ENCODE measurements around the gene GARIN5A.

Gene GARIN5A

GRCh38 chr19:50508843-50509190 lies 32.2 kb upstream of the GARIN5A start:
- DNase-seq (ENCODE audit: low read depth in 3 of 3), result no peak

GRCh38 chr19:50507376-50507775 lies 30.7 kb upstream of the GARIN5A start:
- DNase-seq (ENCODE audit: low read depth in 3 of 3), result no peak

GRCh38 chr19:50506700-50507099 lies 30.1 kb upstream of the GARIN5A start:
- DNase-seq (ENCODE audit: low read depth in 3 of 3), result no peak

- no peak for DNase-seq (ENCODE audit: low read depth in 3 of 3)
These were observed 29.4 kb upstream of the GARIN5A start for GRCh38 chr19:50505856-50506611.

GRCh38 chr19:50501568-50502475 lies 25.2 kb upstream of the GARIN5A start:
- no peak for DNase-seq (ENCODE audit: low read depth in 3 of 3)

DNA sequence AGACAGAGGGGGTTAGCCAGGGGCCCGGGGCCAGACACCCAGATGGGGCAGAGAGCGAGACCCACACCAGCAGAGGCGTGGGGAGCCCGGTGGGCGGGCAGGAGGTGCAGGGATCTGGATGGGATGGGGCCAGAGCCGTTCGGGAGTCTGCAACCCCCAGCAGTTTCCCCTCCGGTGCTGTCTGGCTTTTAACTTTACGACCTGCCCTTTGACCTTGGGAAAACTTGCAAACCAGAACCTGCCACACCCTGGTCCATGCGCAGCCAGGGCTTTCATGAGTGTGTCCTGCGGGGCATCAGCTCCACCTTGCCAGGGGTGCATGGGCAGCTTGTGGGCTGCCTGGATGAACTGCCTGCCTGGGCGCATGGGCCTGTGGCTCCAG lies 24.5 kb upstream of the GARIN5A start:
- DNase-seq (ENCODE audit: low read depth in 3 of 3), result no peak

- DNase-seq (ENCODE audit: low read depth in 3 of 3), result no peak
These were observed 24.1 kb upstream of the GARIN5A start for GRCh38 chr19:50500753-50501151.

DNA sequence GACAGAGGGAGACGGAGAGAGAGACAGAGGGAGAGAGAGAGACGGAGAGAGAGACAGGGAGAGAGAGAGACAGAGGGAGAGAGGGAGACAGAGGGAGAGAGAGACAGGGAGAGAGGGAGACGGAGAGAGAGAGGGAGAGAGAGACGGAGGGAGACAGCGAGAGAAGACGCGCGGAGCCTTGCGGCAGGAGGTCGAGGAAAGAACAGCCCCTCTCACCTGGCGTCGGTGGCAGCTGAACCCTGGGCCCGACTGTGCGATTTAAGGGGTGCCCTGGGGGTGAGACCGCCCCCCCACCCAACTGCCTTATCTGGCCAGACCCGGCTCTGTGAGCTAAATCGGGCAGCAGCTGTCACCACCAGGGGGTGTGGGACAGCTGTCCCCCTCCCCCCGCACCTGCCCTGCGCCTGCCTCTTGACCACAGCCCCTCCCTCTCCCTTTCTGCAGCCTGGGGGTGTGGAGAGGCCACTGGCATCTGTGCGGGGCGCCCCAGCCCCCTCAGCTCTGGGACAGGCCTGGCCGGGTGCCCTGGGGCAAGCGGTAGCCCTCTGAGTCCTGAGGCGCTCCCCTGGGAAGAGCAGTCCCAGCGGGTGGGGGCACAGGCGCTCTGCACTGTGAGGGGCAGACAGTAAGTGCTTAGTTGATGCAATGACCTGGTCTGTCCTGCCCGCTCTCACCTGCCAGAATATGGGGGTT lies 23.6 kb upstream of the GARIN5A start:
- no peak for DNase-seq (ENCODE audit: low read depth in 3 of 3)

DNA sequence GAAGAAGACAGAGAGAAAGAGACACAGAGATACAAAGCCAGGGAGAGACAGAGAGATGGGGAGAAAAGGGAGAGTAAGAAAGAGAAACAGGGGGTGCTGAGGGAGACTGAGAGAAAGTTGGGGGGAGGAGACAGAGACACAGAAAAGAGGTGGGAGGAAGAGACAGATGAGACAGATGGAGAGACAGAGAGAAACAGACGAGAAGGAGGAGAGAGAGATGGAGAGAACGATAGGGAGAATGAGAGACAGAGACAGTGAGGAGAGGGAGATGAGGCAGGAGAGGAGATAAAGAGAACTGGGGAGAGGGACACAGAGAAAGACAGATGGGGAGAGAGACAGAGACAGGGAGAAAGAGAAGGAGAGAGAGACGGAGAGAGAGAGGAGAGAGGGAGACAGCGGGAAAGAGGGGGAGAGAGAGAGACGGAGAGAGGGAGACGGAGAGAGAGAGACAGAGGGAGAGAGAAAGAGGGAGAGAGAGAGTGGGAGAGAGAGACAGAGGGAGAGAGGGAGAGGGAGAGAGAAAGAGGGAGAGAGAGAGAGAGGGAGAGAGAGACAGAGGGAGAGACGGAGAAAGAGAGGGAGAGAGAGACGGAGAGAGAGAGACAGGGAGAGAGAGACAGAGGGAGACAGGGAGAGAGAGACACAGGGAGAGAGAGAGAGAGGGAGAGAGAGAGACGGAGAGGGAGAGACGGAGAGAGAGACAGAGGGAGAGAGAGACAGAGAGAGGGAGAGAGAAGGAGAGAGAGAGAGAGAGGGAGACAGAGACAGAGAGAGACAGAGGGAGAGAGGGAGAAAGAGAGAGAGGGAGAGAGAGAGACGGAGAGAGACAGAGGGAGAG lies 21.8 kb upstream of the GARIN5A start:
- DNase-seq (ENCODE audit: low read depth in 3 of 3), result no peak

GRCh38 chr19:50497022-50497405 lies 20.4 kb upstream of the GARIN5A start:
- no peak for DNase-seq (ENCODE audit: low read depth in 3 of 3)

DNA sequence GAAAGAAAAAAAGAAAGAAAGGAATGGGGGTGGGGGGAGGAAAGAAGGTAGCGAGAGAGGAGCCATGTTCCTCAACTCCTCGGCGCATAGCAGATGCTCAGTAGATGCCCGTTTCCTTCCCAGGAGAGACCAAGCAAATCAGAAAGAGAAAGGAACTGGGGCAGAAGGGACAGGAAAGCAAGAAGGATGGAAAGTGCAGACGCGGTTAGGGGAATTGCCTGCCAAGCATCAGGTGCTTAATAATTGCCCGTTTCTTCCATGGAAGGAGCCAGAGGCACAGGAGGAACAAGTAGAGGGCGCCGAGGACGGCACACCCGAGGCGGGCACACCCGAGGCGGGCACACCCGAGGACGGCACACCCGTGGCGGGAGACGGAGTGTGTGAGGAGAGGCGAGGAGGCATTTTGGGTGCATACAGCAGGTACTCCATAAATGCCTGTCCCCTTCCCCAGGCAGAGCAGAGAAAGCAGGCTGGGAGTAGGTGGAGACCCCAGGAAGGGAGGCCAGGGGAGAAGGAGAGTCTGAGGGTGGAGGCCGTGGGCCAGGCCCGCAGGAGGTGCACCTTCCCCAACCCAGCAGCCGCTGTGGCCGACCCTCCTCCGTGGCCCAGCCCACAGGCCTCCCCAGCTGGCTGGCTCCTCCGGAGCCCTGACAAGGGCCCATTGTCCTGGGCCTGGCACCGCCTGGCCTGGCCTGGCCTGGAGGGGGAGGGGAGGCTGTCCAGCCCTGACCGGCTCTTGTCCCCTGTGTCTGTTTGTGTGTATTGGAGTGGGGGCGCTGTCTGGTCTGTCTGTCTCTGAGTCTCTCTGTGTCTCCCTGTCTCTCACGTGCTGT lies 19.8 kb upstream of the GARIN5A start:
- DNase-seq (ENCODE audit: low read depth in 3 of 3), result no peak

DNA sequence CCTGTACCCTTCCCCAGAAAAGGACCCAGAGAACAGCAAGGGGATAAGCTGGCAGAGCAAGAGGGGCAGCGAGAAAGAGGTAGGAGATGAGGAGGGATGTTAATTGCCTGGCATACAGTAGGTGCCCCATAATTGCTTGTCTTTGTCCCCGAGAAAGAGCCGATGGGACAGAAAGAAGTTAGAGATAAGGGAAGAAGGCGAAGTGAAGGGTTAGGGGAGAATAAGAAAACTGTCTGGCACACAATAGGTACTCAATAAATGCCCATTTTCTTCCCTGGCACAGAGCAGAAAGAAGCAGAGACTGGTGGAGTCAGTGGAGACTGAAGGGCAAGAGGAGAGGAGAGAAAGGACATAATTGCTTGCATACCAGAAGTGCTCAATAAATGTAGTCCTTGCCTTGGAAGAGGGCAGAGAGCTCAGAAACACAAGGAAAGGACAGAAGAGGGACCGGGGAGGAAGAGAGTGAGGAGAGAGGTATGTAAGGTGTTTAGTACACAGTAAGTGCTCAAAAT lies 18.4 kb upstream of the GARIN5A start:
- no peak for DNase-seq (ENCODE audit: low read depth in 3 of 3)

GRCh38 chr19:50494186-50495019 lies 17.8 kb upstream of the GARIN5A start:
- no peak for DNase-seq (ENCODE audit: low read depth in 3 of 3)

DNA sequence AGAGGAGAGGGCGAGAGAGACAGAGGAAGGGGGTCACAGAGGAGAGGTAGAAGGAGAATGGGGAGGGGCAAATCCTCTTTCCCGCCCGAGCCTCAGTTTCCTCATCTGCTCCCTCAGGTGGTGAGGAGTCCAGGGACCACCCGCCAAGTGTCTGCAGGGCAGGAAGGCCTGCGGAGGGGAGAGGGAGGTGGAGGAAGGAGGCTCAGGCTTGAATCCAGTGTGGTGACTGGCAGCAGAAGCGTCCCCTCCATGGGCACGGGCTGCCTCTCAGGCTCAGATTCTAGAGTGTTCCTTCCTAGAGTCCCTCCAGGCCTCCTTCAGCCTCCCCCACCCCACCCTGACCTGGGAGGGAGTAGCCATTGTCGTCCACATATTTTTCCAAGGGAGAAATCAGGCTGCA lies 16.5 kb upstream of the GARIN5A start:
- DNase-seq (ENCODE audit: low read depth in 3 of 3), result no peak

DNA sequence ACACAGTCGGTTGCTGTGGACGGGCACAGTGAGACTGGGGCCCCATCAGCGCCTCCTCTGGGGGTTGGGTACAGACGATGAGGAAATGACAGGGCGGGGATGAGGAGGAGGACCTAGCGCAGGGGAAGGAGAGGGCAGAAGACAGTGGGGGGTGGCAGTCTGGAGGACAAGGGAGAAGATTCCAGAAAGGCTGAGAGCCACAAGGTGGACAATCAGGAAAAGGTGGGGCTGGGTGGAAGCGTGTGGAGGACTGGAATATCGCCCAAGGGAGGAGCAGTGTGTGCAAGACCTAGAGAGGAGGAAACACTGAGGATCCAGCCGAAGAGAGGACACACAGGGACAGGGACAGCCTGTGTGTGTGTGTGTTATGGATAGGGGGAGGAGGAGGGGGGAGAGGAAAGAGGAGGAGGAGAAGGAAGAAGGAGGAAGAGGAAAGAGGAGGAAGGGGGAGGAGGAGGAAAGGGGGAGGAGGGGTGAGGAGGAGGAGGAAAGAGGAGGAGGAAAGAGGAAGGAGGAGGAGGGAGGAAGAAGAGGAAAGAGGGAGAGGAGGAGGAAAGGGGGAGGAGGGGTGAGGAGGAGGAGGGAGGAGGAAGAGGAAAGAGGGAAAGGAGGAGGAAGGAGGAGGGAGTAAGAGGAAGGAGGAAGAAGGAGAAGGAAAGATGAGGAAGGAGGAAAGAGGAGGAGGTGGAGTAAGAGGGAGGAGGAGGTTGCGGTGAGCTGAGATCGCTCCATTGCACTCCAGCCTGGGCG lies 15.8 kb upstream of the GARIN5A start:
- peak in 2 of 3 experiments; percentile 22 to 26 for DNase-seq (ENCODE audit: low read depth in 3 of 3)

DNA sequence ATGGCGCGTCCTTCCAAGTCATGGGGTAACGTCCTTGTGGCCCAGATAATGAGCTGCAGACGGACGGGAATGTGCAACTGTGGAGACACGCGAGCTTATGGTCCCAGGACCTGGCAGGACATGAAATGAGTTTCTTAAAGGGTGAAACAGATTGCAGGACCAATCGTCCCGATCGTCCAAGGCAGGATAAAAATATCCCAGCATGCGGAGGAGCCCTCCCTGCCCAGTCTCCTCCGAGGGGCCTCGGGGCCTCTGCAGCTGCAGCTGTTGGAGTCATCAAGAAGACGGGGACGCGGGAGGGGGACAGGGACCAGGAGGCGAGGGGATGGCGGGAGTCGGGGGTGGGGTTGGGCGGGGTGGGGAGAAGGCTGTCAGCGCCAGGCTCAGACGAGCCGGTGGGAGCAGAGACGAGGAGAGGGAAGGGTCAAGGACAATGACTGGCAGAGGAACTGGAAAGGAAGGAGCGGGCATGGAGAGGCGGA lies 14.4 kb upstream of the GARIN5A start:
- DNase-seq (ENCODE audit: low read depth in 3 of 3), result no peak

GRCh38 chr19:50490411-50490811 lies 13.8 kb upstream of the GARIN5A start:
- DNase-seq (ENCODE audit: low read depth in 3 of 3), result no peak

DNA sequence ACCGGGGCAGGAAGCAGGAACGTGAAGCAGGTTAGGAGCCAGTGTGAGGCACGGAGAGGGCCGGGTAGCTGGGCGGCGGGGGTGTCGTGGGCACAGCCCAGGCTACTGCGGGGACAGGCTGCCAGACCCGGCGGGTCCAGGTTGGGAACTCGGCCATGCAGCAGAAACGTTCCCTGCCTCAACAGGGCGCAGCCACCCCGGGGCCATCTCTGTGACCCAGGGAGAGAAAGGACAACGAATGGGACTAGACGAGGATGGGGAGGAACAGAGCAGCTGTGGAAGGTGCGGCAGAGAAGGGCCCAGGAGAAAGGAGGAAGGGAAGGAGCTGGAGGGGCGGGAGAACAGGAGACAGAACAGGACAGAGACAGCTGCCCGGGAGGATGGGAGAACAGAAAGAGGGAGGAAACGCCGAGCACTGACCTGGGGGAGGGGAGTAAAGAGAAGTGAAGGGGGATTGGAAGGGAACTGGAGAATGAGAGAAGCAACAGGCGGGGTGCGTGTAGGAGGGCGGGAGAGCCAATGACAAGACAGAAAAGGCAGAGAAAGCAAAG lies 12.9 kb upstream of the GARIN5A start:
- DNase-seq (ENCODE audit: low read depth in 3 of 3), result no peak

Measured in stimulated activated CD4-positive, alpha-beta T cell treated with anti-CD3 and anti-CD28 coated beads, TNF-alpha, amount 100 ng/mL, for 24 hours (primary cell).